ENCODE measurements around the gene COASY. TPM values are rescaled to one million over a fixed set of nuclear protein-coding genes. Genes with fewer than 3 reads are reported as not detected.
"Not testable (repeated sequence)": the region's sequence is repeated elsewhere in the genome, so short reads cannot be mapped to it uniquely, and the experiment has no call there.

Gene COASY
- total and polyA plus RNA-seq, 8 donors: 15.6 to 127 (median 82.4) TPM

GRCh38 chr17:42541041-42541833 lies 20.7 kb upstream of the COASY start:
- peak in 1 of 3 donors; percentile 39 for TF ChIP-seq POLR2AphosphoS5 (IDR thresholded peaks at IDR 0.05)
- no peak for TF ChIP-seq CTCF (IDR thresholded peaks at IDR 0.05)
- TF ChIP-seq EP300 (IDR thresholded peaks at IDR 0.05): no peak
- no peak for TF ChIP-seq POLR2A (IDR thresholded peaks at IDR 0.05)
- Histone ChIP-seq H3K27ac (peak overlapping the region; percentile 65 to 84 (median 72)), H3K27me3 (no peaks in the 10 kb centered on the region), H3K4me1 (peaks cover 16 to 36% (median 20%) of the 10 kb centered on the region in 4 donors), H3K9me3 (no peaks in the 10 kb centered on the region), H3K36me3 (peaks cover 43 to 75% (median 64%) of the 10 kb centered on the region in 4 donors), H3K4me3 (no peak overlapping the region)
- intact Hi-C loops (cut with DNase I; ENCODE audit: low total_unique reads): no loop called here
- WGBS, 5 donors: 53 to 71% (median 65%) methylated on average over 17 of the region's 17 CpGs
- DNase-seq: peak in 1 of 2 donors; percentile 48

- H3K27me3 ChIP-seq: no peaks in the 10 kb centered on the region
- no peak overlapping the region for H3K27ac ChIP-seq
- 90 to 93% (median 92%) methylated on average over 8 to 39 of the region's 39 CpGs for WGBS, 5 donors
- no peak for TF ChIP-seq POLR2AphosphoS5 (IDR thresholded peaks at IDR 0.05)
- no peak for TF ChIP-seq CTCF (IDR thresholded peaks at IDR 0.05)
- TF ChIP-seq POLR2A (IDR thresholded peaks at IDR 0.05): no peak
- no peak for TF ChIP-seq EP300 (IDR thresholded peaks at IDR 0.05)
- H3K36me3 ChIP-seq: peaks cover 43 to 71% (median 61%) of the 10 kb centered on the region in 4 donors
- H3K4me1 ChIP-seq: peaks cover 11 to 33% (median 16%) of the 10 kb centered on the region in 4 donors
- no peak overlapping the region for H3K4me3 ChIP-seq
- H3K9me3 ChIP-seq: no peaks in the 10 kb centered on the region
- no peak for DNase-seq
- intact Hi-C loops (cut with DNase I; ENCODE audit: low total_unique reads): no loop called here
Measured at GRCh38 chr17:42543190-42544079, 18.5 kb upstream of the COASY start.

- Histone ChIP-seq H3K4me3 (no peak overlapping the region), H3K36me3 (peaks cover 29 to 57% (median 46%) of the 10 kb centered on the region in 4 donors), H3K9me3 (no peaks in the 10 kb centered on the region), H3K27me3 (no peaks in the 10 kb centered on the region), H3K27ac (no peak overlapping the region), H3K4me1 (peaks cover 13 to 41% (median 20%) of the 10 kb centered on the region in 4 donors)
- intact Hi-C loops (cut with DNase I; ENCODE audit: low total_unique reads): no loop called here
- WGBS, 5 donors: 70 to 75% (median 73%) methylated on average over 8 of the region's 8 CpGs
- DNase-seq: no peak
- TF ChIP-seq EP300 (IDR thresholded peaks at IDR 0.05) (no peak), CTCF (IDR thresholded peaks at IDR 0.05) (no peak), POLR2AphosphoS5 (IDR thresholded peaks at IDR 0.05) (no peak), POLR2A (IDR thresholded peaks at IDR 0.05) (no peak)
Measured at GRCh38 chr17:42544874-42545283, 17.1 kb upstream of the COASY start.

GRCh38 chr17:42545755-42546505 lies 16.0 kb upstream of the COASY start:
- 81 to 89% (median 88%) methylated on average over 7 to 9 of the region's 9 CpGs for WGBS, 5 donors
- intact Hi-C loops (cut with DNase I; ENCODE audit: low total_unique reads); DNase-seq: not testable (repeated sequence)

More at GRCh38 chr17:42545755-42546505, 16.0 kb upstream of the COASY start:
- not testable (repeated sequence) for H3K27ac ChIP-seq, H3K4me3 ChIP-seq, H3K27me3 ChIP-seq, H3K9me3 ChIP-seq
- peaks cover 13 to 37% (median 20%) of the 10 kb centered on the region in 4 donors for H3K4me1 ChIP-seq
- peaks cover 29 to 46% (median 39%) of the 10 kb centered on the region in 4 donors for H3K36me3 ChIP-seq
